ENCODE results near the gene MEGF11. TPM values are rescaled to one million over a fixed set of nuclear protein-coding genes. Genes with fewer than 3 reads are reported as not detected.

Gene MEGF11
- total RNA-seq, 1 donor from 2014 or later, result 0.06 TPM

GRCh38 chr15:65906396-65906795 lies 347.2 kb downstream of the MEGF11 start:
- no peak overlapping the region for H3K4me3 ChIP-seq
- Mint-ChIP-seq H3K4me1 (peaks cover 12% of the 10 kb centered on the region), H3K36me3 (peaks cover 20% of the 10 kb centered on the region), H3K27ac (no peak overlapping the region), H3K27me3 (ENCODE audit: insufficient read depth, low read depth) (peaks cover 7% of the 10 kb centered on the region), H3K4me3 (no peak overlapping the region), H3K9me3 (no peaks in the 10 kb centered on the region)
- TF ChIP-seq EZH2phosphoT487 (IDR thresholded peaks at IDR 0.05) (no peak), EZH2 (IDR thresholded peaks at IDR 0.05) (no peak), CTCF (IDR thresholded peaks at IDR 0.05) (no peak)
- no peak overlapping the region for H3K4me2 ChIP-seq
- H3K36me3 ChIP-seq, result no peaks in the 10 kb centered on the region
- no peaks in the 10 kb centered on the region for H3K27me3 ChIP-seq
- no peaks in the 10 kb centered on the region for H3K4me1 ChIP-seq
- no peak overlapping the region for H3K27ac ChIP-seq
- no peaks in the 10 kb centered on the region for H3K9me3 ChIP-seq (ENCODE audit: low read depth)
- DNase-seq (ENCODE audit: low spot score), result no peak
- no peak overlapping the region for H2AFZ ChIP-seq (replicated peaks)
- no peaks in the 10 kb centered on the region for H4K20me1 ChIP-seq (ENCODE audit: low read depth)
- H3F3A ChIP-seq (ENCODE audit: low read depth), result no peaks in the 10 kb centered on the region
- no peaks in the 10 kb centered on the region for H3K79me2 ChIP-seq (ENCODE audit: low read depth)
- no peak overlapping the region for H3K9ac ChIP-seq

GRCh38 chr15:65904301-65904700 lies 349.2 kb downstream of the MEGF11 start:
- Histone ChIP-seq H3K4me3 (no peak overlapping the region), H3K9ac (no peak overlapping the region), H3K9me3 (ENCODE audit: low read depth) (no peaks in the 10 kb centered on the region), H3F3A (ENCODE audit: low read depth) (no peaks in the 10 kb centered on the region), H3K4me1 (no peaks in the 10 kb centered on the region), H3K27me3 (no peaks in the 10 kb centered on the region), H3K79me2 (ENCODE audit: low read depth) (no peaks in the 10 kb centered on the region), H2AFZ (replicated peaks) (no peak overlapping the region), H3K27ac (no peak overlapping the region), H3K36me3 (no peaks in the 10 kb centered on the region), H4K20me1 (ENCODE audit: low read depth) (no peaks in the 10 kb centered on the region), H3K4me2 (no peak overlapping the region)
- no peak for DNase-seq (ENCODE audit: low spot score)
- H3K4me3 Mint-ChIP-seq, result no peak overlapping the region
- H3K27ac Mint-ChIP-seq, result no peak overlapping the region
- H3K36me3 Mint-ChIP-seq, result peaks cover 19% of the 10 kb centered on the region
- TF ChIP-seq CTCF (IDR thresholded peaks at IDR 0.05), result no peak
- H3K9me3 Mint-ChIP-seq, result no peaks in the 10 kb centered on the region
- peaks cover 12% of the 10 kb centered on the region for H3K4me1 Mint-ChIP-seq
- H3K27me3 Mint-ChIP-seq (ENCODE audit: insufficient read depth, low read depth), result peaks cover 7% of the 10 kb centered on the region

GRCh38 chr15:65903296-65904073 lies 350.1 kb downstream of the MEGF11 start:
- Mint-ChIP-seq H3K27ac (no peak overlapping the region), H3K4me1 (peaks cover 12% of the 10 kb centered on the region), H3K4me3 (no peak overlapping the region), H3K36me3 (peaks cover 19% of the 10 kb centered on the region), H3K27me3 (ENCODE audit: insufficient read depth, low read depth) (peaks cover 3% of the 10 kb centered on the region), H3K9me3 (no peaks in the 10 kb centered on the region)
- Histone ChIP-seq H3K27ac (no peak overlapping the region), H3K9ac (no peak overlapping the region), H2AFZ (replicated peaks) (no peak overlapping the region), H3K36me3 (no peaks in the 10 kb centered on the region), H3F3A (ENCODE audit: low read depth) (no peaks in the 10 kb centered on the region), H3K4me2 (no peak overlapping the region), H3K9me3 (ENCODE audit: low read depth) (no peaks in the 10 kb centered on the region), H3K4me3 (no peak overlapping the region), H4K20me1 (ENCODE audit: low read depth) (no peaks in the 10 kb centered on the region), H3K27me3 (no peaks in the 10 kb centered on the region), H3K79me2 (ENCODE audit: low read depth) (no peaks in the 10 kb centered on the region), H3K4me1 (no peaks in the 10 kb centered on the region)
- TF ChIP-seq CTCF (IDR thresholded peaks at IDR 0.05) (no peak), EZH2phosphoT487 (IDR thresholded peaks at IDR 0.05) (no peak), EZH2 (IDR thresholded peaks at IDR 0.05) (no peak)
- DNase-seq (ENCODE audit: low spot score), result no peak

Measured in neural progenitor cell (in vitro differentiated cells).